Measurements from ENCODE around the gene MYH14.
A peak's percentile ranks its signal among the peaks of the same experiment; 100 is the strongest.

Gene MYH14

DNA sequence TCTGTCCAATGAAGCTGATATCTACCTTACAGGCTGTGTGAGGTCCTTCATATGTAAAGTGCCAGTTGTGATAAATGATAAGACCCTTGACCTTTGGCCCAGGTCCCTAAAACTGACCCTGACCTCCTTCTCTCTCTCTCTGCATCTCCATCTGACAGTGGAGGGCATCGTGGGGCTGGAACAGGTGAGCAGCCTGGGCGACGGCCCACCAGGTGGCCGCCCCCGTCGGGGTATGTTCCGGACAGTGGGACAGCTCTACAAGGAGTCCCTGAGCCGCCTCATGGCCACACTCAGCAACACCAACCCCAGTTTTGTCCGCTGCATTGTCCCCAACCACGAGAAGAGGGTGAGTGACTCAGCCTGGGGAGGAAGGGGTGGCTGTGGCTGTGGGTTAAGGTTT lies 53.7 kb downstream of the MYH14 start:
- in situ Hi-C loops (cut with HindIII; ENCODE audit: low pct_unique_long_range_greater_than_20kb, low sequenced_read_pairs): no loop called here

DNA sequence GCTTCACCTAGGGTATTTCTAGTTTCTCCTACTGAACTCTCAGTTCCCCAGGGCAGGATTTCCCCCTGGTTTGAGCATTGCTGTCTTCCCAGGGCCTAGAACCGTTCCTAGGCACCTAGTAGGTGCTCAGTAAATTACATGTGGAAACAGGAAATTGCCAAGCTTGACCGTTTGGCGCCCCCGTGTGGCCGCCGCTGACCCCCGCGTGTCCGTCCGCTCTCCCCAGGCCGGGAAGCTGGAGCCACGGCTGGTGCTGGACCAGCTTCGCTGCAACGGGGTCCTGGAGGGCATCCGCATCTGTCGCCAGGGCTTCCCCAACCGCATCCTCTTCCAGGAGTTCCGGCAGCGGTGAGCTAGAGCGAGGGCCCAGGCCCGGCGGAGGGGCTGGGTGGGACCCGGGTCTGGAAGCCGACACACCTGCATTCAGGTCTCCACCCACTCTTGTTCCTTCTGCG lies 55.5 kb downstream of the MYH14 start:
- TF ChIP-seq JUND (IDR thresholded peaks at IDR 0.05; ENCODE audit: low read depth): no peak

More for the DNA sequence above, 53.7 kb downstream of the MYH14 start:
- DNase-seq (ENCODE audit: low read depth in 1 of 2, low spot score in 1 of 2): no peak
- no peak for TF ChIP-seq JUND (IDR thresholded peaks at IDR 0.05; ENCODE audit: low read depth)

DNA sequence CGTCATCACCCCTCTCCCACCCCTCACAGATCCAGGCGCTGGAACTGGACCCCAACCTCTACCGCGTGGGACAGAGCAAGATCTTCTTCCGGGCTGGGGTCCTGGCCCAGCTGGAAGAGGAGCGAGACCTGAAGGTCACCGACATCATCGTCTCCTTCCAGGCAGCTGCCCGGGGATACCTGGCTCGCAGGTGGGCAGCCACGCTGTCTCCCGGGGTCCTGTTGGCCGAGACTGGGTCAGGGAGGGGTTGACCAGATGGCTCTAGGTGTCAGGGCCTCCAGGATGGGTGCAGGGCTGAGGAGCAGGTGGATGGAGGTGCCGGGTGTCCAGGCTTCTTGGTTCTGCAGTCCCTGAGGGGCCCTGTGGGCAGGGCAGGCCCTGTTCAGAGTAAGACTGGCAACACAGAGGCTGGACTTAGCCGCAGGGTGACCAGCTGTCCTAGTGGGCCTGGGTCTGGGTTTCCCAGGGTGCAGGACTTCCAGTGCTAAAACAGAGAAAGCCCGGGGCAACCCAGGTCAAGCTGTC lies 58.1 kb downstream of the MYH14 start:
- TF ChIP-seq JUND (IDR thresholded peaks at IDR 0.05; ENCODE audit: low read depth): no peak
- DNase-seq (ENCODE audit: low read depth in 1 of 2, low spot score in 1 of 2): no peak
- in situ Hi-C loops (cut with HindIII; ENCODE audit: low pct_unique_long_range_greater_than_20kb, low sequenced_read_pairs): no loop called here

More for the DNA sequence above, 55.5 kb downstream of the MYH14 start:
- in situ Hi-C loops (cut with HindIII; ENCODE audit: low pct_unique_long_range_greater_than_20kb, low sequenced_read_pairs): no loop called here
- peak in 1 of 2 experiments; percentile 7 for DNase-seq (ENCODE audit: low read depth in 1 of 2, low spot score in 1 of 2)

DNA sequence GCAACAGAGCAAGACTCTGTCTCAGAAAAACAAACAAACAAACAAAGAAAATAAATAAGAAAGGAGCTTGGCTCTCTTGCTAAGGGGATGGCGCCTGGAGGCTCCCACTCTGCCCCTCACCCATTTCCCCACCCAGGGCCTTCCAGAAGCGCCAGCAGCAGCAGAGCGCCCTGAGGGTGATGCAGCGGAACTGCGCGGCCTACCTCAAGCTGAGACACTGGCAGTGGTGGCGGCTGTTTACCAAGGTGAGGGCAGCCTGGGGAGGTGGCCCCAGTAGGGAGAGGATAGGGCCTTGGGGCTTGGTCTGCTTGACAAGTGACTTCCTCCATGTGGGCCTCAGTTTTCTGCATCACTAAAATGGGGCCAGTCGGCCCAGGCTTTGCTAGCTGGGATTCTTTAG lies 59.8 kb downstream of the MYH14 start:
- in situ Hi-C loops (cut with HindIII; ENCODE audit: low pct_unique_long_range_greater_than_20kb, low sequenced_read_pairs): no loop called here
- TF ChIP-seq JUND (IDR thresholded peaks at IDR 0.05; ENCODE audit: low read depth): no peak
- DNase-seq (ENCODE audit: low read depth in 1 of 2, low spot score in 1 of 2): no peak

DNA sequence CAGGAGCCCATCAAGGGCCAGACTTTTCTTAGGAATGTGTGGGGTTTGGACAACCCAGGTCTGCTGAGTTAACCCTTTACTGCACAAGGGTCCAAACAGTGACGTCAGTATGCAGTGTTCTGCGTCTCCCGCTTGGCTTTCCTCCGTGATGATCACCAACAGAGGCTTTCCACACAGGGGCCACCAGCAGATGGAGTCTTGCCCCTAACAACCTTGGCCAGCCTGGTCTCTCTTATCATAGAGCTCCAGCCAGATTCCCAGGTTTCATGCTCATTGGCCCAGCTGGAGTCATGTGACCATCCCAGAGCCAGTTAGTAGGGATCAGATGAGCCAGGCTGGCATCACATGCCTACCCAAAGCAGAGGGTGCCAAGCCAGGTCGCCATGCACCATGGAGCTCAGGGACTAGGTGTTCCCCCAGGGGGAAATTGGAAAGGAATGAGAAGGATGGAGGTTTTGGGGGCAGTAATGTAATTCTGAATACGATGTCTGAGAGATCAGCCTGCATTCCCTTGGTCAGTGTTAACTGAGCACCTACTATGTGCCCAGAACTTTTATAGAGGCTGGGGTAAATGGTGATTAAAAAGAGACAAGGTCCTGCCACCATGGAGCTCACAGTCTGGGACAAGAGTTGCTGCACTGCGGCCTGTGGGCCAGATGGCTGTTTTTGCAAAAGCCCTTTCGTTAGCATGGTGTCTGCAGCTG lies 61.2 kb downstream of the MYH14 start:
- in situ Hi-C loops (cut with HindIII; ENCODE audit: low pct_unique_long_range_greater_than_20kb, low sequenced_read_pairs): no loop called here
- no peak for TF ChIP-seq JUND (IDR thresholded peaks at IDR 0.05; ENCODE audit: low read depth)
- no peak for DNase-seq (ENCODE audit: low read depth in 1 of 2, low spot score in 1 of 2)

DNA sequence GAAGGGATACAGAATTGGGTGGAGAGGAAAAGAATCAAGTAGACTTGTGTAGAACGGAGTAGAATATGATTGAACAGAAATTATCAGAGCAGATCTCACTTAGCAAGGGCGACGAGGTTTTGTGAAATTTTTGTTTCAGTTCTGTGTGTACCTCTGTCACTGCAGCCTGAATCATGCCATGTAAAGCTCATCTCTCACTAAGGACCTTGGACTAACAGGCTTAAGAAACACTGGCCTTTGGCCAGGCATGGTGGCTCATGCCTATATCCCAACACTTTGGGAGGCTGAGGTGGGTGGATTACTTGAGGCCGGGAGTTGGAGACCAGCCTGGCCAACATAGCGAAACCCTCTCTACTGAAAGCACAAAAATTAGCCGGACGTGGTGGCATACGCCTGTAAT lies 62.6 kb downstream of the MYH14 start:
- no peak for DNase-seq (ENCODE audit: low read depth in 1 of 2, low spot score in 1 of 2)
- in situ Hi-C loops (cut with HindIII; ENCODE audit: low pct_unique_long_range_greater_than_20kb, low sequenced_read_pairs): no loop called here
- no peak for TF ChIP-seq JUND (IDR thresholded peaks at IDR 0.05; ENCODE audit: low read depth)

DNA sequence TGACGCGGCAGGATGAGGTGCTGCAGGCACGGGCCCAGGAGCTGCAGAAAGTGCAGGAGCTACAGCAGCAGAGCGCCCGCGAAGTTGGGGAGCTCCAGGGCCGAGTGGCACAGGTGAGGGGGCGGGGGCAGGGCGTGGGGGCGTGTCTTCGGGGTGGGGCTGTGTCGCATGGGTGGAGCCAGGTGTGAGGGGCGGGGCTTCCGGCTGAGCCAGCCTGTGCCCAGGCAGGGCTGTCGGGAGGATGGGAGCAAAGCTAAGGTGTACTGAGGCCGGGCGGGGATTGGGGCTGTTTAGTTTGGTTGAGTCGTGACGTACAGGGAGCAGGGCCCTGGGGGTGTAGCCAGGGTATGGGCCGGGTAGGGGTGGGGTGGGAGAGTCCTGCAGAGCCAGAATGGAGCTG lies 63.5 kb downstream of the MYH14 start:
- in situ Hi-C loops (cut with HindIII; ENCODE audit: low pct_unique_long_range_greater_than_20kb, low sequenced_read_pairs): no loop called here
- peak; percentile 91 to 92 for DNase-seq (ENCODE audit: low read depth in 1 of 2, low spot score in 1 of 2)
- TF ChIP-seq JUND (IDR thresholded peaks at IDR 0.05; ENCODE audit: low read depth): no peak

DNA sequence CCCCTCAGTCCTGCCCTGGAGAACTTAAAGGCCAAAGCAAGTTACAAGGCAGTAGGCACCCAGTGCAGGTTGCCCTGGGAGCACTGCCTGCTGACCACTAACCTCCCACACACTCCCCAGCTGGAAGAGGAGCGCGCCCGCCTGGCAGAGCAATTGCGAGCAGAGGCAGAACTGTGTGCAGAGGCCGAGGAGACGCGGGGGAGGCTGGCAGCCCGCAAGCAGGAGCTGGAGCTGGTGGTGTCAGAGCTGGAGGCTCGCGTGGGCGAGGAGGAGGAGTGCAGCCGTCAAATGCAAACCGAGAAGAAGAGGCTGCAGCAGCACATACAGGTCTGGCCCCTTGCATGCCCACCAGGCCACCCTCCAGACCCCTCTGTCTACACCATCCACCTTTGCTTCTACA lies 64.6 kb downstream of the MYH14 start:
- DNase-seq (ENCODE audit: low read depth in 1 of 2, low spot score in 1 of 2): no peak
- in situ Hi-C loops (cut with HindIII; ENCODE audit: low pct_unique_long_range_greater_than_20kb, low sequenced_read_pairs): no loop called here
- no peak for TF ChIP-seq JUND (IDR thresholded peaks at IDR 0.05; ENCODE audit: low read depth)

DNA sequence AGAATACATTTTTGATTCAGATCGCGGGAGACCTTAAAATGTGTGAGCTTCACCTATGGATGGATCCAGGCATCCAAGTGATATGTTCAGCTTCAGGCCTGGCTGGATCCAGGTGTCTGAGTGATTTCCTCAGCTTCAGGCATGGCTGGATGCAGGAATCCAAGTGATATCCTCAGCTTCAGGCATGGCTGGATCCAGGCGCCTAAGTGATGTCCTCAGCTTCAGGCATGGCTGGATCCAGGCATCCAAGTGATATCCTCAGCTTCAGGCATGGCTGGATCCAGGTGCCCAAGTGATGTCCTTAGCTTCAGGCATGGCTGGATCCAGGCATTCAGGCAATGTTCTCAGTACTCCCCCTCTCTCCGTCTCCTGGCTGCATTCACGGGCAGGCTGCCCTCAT lies 65.1 kb downstream of the MYH14 start:
- no peak for DNase-seq (ENCODE audit: low read depth in 1 of 2, low spot score in 1 of 2)
- in situ Hi-C loops (cut with HindIII; ENCODE audit: low pct_unique_long_range_greater_than_20kb, low sequenced_read_pairs): no loop called here
- TF ChIP-seq JUND (IDR thresholded peaks at IDR 0.05; ENCODE audit: low read depth): no peak

DNA sequence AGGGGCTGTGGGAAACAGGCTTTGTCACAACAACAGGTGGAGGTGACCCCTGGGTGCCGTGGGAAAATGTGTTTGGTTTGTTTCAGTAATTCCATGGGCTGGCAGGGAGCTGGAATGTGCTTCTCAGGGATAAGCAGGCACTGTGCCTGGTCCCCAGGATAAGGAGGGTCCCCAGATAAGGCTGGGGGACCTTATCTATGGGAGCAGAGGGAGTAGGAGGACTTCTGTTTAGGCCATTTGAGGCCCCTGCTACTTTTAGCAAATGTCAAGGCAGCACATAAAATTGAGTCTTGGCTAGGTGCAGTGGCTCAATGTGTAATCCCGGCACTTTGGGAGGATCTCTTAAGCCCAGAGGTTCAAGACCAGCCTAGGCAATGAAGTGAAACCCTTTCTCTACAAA lies 66.2 kb downstream of the MYH14 start:
- in situ Hi-C loops (cut with HindIII; ENCODE audit: low pct_unique_long_range_greater_than_20kb, low sequenced_read_pairs): no loop called here
- no peak for TF ChIP-seq JUND (IDR thresholded peaks at IDR 0.05; ENCODE audit: low read depth)
- no peak for DNase-seq (ENCODE audit: low read depth in 1 of 2, low spot score in 1 of 2)

DNA sequence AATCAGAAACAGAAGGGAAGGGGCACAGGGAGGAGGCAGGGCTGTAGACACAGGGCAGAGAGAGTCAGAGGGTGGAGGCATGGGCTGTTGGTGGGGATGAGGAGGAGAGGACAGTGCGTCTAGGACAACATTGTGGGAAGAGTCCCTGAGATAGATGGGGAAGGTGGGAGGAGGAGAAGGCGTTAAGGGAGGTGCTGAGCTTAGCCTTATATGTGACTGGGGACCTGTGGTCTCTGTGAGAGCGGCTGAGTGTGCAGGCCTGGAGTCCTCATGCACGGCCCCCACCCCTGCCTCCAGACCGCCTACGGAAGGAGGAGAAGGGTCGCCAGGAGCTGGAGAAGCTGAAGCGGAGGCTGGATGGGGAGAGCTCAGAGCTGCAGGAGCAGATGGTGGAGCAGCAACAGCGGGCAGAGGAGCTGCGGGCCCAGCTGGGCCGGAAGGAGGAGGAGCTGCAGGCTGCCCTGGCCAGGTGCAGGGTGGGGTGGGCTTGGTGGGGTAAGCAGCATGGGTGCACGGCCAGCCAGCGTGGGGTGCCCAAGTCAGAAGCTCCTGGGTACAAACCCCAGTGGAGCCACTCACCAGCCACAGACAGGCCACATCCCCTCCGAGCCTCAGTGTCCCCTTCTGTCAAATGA lies 69.0 kb downstream of the MYH14 start:
- DNase-seq (ENCODE audit: low read depth in 1 of 2, low spot score in 1 of 2): no peak
- in situ Hi-C loops (cut with HindIII; ENCODE audit: low pct_unique_long_range_greater_than_20kb, low sequenced_read_pairs): no loop called here
- TF ChIP-seq JUND (IDR thresholded peaks at IDR 0.05; ENCODE audit: low read depth): no peak

DNA sequence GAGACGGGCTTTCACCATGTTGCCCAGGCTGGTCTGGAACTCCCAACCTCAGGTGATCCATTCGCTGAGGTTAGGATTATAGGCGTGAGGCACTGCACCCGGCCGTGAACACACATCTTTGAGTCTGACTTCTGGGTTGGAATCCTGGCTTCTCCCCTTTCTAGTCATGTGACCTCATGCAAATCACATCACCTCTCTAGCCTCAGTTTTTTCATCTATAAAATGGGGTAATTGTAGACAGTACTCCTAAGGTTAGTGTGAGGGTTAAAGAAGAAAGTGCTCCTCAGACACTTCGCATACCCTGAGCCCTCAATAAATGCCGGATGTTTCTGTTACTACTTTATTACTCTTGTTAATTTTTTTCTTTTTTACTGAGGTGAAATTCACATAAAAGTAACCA lies 70.4 kb downstream of the MYH14 start:
- TF ChIP-seq JUND (IDR thresholded peaks at IDR 0.05; ENCODE audit: low read depth): no peak
- no peak for DNase-seq (ENCODE audit: low read depth in 1 of 2, low spot score in 1 of 2)
- in situ Hi-C loops (cut with HindIII; ENCODE audit: low pct_unique_long_range_greater_than_20kb, low sequenced_read_pairs): no loop called here

DNA sequence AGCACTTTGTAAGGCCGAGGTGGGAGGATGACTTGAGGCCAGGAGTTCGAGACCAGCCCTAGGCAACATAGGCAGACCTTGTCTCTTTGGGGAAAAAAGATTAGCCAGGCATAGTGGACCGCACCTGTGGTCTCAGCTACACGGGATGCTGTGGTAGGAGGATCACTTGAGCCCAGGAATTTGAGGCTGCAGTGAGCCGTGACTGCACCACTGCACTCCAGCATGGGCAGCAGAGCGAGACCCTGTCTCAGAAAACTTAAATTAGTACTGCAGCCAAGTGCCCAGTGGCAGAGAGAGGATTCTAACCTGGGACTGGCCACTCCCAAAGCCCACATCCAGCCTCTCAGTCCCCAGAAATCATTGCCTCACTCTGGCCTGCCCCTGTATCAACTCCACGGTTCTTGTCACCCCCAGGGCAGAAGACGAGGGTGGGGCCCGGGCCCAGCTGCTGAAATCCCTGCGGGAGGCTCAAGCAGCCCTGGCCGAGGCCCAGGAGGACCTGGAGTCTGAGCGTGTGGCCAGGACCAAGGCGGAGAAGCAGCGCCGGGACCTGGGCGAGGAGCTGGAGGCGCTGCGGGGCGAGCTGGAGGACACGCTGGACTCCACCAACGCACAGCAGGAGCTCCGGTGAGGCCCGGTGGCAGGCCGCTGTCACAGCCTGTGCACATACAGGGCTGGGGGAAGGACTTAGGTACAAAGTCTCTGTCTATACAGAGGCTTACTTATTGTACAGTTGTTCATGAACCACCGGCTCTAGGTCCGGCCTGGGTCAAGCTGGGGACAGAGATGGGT lies 72.4 kb downstream of the MYH14 start:
- DNase-seq (ENCODE audit: low read depth in 1 of 2, low spot score in 1 of 2): no peak
- in situ Hi-C loops (cut with HindIII; ENCODE audit: low pct_unique_long_range_greater_than_20kb, low sequenced_read_pairs): no loop called here
- no peak for TF ChIP-seq JUND (IDR thresholded peaks at IDR 0.05; ENCODE audit: low read depth)

All from T47D (cell line).